HG03460 (cell line): ENCODE data around the gene ARHGAP12.
"Not testable (repeated sequence)": the region's sequence is repeated elsewhere in the genome, so short reads cannot be mapped to it uniquely, and the experiment has no call there.

Experiments used
- ATAC-seq: cut with Tn5 transposase; IDR thresholded peaks from one replicate; pipeline ENCODE4 v1.9.1; 2021; ENCODE audit not compliant: unreplicated experiment

Gene ARHGAP12

DNA sequence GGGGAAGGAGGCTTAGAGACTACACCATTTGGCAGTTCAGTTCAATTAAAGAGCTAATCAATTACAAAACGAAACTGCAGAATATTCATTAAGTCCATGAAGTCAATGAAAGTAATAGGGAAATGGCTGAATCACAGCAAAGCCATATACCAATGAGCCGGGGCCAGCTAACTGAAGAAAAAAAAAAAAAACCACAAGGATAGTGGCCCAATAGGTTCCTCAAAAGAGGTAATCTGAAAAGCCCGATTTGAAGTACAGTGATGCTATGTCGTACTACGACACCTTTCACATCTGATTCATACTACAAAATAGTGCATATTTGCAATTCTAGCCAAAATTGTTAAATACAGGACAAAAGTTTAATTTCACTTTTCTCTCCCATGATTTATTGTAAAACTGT is 2.5 kb downstream of the ARHGAP12 start:
- no peak for ATAC-seq

DNA sequence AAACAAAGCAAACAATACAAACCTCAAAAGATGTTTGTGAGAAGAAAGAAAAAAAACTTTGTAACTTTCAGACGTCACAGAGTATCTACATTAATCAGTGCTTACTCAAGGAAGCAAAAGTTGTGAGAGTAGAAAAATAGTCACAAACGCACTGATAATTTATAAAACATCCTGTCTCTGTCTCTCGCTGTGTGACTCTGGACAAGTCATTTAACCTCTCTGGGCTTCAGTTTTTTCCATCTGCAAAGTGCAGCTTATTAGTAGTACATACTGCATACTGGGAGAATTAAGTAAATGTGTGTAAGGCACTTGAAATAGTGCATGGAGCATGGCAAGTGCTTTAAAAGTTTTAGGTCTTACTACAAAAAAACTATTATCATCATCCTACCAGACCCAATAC is 3.8 kb downstream of the ARHGAP12 start:
- ATAC-seq: no peak

DNA sequence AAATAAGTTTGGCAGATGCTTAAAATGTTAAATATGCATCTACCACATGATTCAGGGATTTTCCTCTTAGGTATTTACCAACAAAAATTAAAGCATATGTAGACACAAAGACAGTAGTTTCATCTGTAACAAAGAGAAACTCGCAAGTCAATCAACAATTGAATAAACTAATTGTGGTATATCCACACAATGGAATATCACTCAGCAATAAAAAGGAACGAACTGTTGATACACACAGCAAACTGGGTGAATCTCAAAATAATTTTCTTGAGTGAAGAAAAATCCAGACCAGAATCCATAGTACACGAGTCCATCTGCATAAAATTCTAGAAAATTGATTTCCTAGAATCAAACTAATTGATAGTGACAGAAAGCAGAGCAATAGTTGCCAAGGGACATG is 5.2 kb downstream of the ARHGAP12 start:
- no peak for ATAC-seq

DNA sequence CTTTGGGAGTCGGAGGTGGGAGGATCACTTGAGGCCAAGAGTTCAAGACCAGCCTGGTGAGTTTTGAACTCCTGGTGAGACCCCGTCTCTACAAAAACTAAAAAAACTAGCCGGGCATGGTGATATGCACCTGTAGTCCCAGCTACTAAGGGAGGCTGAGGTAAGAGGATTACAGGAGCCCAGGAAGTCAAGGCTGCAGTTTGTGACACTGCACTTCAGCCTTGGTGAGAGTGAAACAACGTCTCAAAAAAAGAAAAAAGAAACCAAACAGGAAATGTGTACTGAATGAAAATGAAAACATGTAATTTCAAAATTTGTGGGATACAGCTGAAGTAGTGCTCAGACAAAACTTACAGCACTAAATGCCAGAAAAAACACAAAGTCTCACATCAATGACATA is 7.6 kb downstream of the ARHGAP12 start:
- peak; percentile 70 for ATAC-seq

DNA sequence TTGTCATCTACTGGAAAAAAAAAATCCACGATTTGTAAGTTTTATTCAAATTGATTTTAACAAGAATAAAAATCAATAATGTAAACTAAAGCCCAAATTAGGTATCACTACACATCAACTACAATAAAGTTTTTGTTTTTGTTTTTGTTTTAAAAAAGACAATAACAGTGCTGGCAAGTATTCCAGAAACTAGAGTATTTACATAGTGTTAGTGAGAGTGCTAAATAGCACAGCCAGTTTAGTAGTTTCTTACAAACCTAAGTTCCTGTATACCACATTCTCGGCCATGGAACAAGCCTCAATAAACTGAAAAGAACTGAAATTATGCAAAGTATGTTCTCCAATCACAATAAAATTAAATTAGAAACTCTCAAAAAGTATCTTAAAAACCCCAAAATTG is 8.1 kb downstream of the ARHGAP12 start:
- peak; percentile 57 for ATAC-seq

DNA sequence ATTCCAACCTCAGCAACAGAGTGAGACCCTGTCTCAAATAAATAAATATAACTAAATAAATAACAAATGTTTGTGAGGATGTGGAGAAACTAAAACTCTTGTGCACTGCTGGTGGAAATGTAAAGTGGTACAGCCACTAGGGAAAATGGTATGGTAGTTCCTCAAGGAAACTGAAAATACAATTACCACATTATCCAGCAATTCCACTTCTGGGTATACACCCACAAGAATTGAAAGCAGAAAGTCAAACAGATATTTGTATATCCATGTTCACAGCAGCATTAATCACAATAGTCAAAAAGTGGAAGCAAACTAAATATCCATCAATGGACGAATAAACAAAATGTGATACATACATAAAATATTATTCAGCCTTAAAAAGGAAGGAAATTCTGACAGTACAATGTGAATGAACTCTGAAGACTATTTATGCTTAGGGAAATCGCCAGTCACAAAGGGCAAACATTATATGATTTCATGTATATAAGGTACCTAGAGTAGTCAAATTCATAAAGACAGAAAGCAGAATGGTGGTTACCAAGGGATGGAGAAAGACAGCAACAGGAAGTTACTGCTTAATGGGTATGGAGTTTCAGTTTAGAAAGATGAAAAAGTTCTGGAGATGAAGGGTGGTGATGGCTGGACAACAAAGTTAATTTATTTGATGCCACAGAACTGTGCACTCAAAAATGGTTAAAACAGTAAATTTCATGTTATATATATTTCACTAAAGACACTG is 9.8 kb downstream of the ARHGAP12 start:
- ATAC-seq: no peak

DNA sequence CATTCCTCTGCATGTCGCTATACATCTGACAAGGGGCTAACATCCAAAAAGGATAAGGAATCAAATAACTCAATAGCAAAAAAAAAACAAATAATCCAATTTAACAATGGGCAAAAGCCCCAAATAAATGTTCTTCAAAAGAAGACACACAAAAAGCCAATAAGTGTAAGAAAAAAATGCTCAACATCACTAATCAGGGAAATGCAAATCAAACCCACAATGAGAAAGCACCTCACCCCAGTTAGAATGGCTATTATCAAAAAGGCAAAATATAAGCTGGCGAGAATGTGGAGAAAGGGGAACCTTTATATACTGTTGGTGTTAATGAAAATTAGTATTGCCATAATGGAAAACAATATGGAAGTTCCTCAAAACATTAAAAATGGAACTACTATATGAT is 14.3 kb downstream of the ARHGAP12 start:
- ATAC-seq: no peak

DNA sequence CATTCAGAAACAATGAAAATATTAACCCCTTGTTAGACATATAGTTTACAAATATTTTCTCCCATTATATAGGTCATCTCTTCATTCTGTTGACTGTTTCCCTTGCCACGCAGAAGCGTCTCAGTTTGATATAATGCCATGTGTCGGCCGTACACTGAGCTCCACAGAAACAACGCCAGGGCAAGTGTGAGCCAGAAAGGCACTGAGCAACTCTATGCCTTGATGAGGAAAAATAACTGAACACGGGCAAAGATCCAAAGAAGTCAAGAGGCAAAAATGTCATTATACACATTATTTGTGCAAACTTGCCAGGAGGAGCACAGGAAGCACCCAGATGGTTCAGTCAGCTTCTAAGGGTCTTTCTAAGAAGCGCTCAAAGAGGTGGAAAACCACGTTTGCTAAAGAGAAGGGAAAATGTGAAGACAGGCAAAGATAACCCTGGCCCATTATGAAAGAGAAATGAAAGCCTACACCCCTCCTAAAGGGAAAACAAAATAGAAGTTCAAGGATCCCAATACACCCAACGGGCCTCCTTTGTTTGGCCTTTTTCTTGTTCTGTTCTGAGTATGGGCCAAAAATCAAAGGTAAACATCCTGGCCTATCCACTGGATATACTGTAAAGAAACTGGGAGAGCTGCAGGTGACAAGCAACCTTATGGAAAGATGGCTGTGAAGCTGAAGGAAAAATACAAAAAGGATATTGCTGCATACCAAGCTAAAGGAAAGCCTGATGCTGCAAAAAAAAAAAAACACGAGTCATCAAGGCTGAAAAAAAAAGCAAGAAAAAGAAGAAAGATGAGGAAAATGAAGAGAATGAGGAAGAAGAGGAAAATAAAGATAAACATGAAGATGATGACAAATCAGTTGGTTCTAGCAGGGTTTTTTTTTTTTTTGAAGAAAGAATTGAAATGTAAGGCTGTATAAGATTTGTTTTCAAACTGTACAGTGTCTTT is 15.5 kb downstream of the ARHGAP12 start:
- ATAC-seq: no peak

DNA sequence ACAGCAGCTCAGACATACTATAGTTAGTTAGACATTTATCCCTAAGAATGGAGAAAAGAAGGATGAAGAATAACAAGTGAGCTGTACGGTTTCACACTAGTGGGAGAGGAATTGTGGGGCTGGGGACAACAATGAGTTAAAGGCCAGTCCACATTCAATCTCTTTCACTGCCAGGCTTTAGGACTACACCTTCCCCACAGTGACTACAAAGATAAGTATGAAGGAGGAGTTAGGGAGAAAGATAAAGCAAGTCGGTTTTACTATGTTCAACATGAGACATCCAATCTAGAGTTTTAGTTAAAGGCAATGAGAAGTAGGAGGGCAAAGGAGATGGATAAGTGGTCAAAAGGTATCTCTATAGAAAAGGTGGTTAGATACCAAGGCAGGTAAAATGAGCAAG is 16.3 kb downstream of the ARHGAP12 start:
- ATAC-seq: no peak

DNA sequence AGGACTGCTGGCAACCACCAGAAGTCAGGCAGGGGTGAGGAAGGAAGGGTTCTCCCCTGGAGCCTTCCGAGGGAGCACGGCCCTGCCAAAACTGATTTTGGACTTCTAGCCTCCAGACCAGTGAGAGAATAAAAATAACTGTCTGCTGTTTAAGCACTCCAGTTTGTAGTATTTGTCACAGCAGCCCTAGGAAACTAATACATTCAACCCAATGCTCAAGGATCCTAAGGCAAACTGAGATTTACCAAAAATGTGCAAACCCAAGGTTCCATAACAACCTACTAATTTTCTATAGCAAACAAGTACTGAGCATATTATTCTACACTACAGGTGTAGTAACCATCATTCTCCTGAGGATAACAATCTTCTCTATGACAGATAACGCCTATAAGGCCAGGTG is 18.6 kb downstream of the ARHGAP12 start:
- ATAC-seq: no peak

DNA sequence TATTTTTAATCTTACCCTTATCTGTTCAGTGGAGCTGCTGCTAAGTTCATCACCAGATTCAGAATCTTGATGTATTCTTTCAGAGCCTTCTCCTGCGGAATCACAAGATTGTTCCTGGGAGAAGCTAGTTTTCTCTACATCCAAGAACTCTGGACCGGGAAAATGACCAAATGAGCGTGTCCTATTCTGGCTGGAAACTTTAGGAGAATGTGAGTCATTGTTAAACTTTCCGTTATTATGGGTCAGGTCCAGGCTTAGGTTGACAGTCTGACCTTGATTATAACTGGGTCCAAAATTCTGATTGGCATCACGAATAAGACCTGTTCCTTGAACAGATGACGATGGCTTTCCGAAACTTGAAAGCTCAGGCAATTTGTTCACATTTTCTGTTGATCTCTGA is 20.5 kb downstream of the ARHGAP12 start:
- ATAC-seq: no peak

DNA sequence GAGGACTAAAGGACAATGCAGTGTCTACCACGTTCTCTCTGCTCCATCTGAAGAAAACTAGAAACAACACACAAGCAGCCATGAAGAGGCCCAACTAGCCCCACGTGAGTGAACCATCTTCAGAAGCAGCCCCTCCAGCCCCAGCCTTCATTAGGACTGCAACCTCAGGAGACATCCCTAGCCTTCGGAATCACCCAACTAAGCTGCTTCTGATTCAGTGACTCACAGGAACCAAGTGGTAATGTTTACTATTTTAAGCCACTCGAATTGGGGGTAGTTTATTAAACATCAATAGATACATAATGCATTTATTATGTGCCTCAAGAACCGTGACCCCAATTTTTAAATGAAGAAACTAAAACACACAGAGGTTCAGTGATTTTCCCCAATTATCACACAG is 22.6 kb downstream of the ARHGAP12 start:
- no peak for ATAC-seq

DNA sequence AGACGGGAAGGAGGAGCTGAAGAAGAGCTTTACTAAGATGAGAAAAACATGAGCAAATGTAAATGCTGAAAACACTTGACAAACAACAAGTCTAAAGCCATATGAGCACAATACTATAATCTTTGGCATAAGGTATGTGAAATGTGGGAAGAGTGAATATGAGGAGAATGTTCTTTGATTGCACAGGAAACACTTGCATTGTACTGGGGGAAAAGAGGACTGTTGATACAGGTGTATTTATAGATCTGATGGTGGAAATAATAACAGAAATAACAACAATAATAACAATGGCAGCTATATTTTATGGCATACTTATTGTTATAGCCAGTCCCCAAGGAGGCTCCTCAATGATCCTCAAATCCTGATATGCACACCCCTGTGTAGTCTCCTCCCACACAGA is 23.0 kb downstream of the ARHGAP12 start:
- no peak for ATAC-seq

DNA sequence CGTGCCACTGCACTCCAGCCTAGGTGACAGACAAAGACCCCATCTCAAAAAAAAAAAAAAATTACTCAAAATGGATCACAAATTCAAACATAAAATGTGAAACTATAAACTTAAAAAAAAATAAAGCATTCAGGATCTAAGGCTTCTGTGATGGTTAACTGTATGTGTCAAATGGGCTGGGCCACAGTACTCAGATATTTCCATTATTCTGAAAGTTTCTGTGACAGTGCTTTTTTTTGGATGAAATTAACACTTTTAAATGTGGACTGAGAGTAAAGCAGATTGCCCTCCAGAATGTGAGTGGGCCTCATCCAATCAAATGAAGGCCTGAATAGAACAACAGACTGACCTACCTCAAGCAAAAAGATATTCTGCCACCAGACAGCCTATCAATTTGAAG is 26.0 kb downstream of the ARHGAP12 start:
- ATAC-seq: no peak

DNA sequence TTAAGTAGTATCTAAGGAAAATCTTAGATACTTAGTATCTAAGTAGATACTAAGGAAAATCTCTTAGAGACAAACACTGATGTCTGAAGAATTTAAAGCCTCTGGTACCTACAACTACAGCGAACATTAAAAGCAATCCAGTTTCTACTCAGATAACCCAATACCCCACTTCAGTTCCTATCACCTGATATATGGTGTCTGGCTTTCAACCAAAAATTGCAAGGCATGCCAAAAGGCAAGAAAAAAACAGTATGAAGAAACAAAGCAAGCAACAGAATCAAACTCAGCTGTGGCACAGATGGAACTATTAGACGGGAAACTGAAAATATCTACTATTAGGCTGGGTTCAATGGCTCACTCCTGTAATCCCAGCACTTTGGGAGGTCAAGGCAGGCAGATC is 31.1 kb downstream of the ARHGAP12 start:
- ATAC-seq: no peak

DNA sequence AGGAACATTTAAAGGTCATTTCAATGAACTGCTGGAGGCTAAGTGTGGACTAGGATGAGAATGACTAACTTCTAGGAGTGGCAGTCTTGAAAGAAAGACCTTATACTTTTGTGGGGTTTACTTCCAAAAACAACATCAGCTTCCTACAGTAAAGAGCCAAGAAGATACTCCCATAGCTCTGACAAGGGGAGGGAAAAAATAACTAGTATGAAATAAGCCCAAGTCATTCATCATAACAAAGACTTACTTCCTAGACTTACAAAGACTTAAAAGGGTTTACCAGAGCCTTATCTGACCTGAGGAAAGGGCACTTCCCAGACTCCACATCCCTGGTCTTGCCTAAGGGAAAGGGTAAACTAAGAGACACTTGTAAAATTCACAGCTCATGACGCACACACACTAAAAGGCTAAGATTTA is 31.7 kb downstream of the ARHGAP12 start:
- ATAC-seq: no peak

DNA sequence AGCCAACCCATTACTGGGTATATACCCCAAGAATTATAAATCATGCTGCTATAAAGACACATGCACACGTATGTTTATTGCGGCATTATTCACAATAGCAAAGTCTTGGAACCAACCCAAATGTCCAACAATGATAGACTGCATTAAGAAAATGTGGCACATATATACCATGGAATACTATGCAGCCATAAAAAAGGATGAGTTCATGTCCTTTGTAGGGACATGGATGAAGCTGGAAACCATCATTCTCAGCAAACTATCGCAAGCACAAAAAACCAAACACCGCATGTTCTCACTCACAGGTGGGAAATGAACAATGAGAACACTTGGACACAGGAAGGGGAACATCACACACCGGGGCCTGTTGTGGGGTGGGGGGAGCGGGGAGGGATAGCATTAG is 32.9 kb downstream of the ARHGAP12 start:
- not testable (repeated sequence) for ATAC-seq

DNA sequence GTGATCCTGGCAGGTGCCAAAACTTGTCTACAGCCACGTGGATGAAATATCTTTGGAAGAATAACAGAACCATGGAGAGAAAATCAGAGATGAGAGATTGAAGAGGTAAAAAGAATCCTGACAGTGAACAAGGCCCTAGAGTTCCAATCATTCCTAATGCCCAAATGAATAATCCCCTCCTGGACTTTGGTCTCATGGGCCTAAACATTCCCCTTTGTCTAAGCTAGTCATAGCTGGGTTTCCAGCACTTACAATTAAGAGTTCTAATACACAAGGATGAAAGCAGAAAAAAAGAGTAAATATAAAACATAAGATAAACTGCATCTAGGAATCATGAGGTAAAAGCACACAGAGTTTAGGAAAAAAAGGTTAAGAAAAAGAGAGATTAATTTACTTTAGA is 40.2 kb downstream of the ARHGAP12 start:
- ATAC-seq: no peak

DNA sequence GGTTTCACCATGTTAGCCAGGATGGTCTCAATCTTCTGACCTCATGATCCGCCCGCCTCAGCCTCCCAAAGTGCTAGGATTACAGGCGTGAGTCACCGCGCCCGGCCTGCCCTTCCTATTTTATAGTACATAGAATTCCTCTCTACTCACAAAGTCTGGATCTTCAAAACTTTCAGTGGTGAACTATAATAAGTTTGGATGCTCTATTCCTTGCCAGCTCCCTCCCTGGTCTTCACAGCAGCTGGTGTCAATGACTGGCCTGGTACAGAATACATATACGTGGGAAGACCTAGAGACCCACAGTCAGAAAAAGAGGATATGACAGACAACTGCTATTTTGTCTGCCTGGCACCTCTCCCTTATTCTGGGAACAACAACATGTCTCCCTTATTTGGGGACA is 40.8 kb downstream of the ARHGAP12 start:
- no peak for ATAC-seq

DNA sequence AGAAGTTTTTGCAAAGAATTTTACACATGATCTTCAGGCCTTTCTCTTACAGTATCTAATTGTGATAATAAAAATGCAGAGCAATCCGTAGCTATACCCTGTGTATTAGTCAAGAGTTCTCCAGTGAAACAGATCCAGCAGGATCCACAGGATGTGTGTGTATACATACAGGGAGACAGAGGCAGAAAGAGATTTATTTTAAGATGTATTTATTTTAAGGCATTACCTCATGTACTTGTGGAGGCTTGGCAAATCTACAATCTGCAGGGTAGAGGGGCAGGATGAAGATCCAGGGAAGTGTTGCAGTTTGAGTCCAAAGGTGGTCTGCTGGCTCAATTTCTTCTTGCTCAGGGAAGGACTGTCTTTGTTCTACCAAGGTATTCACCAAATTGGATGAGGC is 41.7 kb downstream of the ARHGAP12 start:
- no peak for ATAC-seq

DNA sequence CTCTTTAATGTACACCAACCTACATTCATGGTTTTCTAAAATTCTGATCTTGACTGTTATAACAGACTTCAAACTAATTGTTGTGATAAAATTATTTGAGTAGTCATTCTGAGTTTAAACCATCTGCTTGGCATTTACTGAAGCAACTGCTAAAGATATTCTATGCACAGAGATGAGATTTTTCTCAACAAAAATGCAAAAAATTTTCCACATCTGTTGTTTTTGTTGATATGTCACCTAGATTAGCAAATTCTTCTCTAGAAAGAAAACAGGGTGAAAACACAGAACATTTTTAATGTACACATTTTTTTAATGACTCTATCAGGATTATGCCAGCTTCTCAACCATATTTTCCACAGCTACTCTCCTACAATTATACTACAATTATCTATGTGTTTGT is 42.7 kb downstream of the ARHGAP12 start:
- no peak for ATAC-seq

DNA sequence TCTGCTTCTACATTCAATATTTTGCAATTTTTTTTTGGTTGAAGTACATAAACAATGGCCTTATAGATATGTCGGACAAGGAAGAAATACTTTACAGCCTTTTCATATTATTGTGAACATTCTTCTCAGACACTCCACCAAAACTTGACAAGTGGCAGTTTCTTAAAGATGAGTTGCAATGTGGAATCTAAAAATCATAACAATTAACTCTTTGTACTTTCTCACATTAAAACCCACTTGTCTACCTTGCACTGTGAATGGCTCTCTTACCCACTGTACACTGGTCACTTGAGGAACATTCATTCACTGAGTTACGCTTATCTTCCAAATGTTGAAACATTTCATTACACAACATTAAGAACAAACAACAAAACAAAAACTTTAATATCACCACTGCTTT is 44.2 kb downstream of the ARHGAP12 start:
- ATAC-seq: no peak
